Measurements from ENCODE around the gene CLTCL1. TPM values are rescaled to one million over a fixed set of nuclear protein-coding genes. Genes with fewer than 3 reads are reported as not detected.

The CLTCL1 gene
- total and polyA plus RNA-seq, 10 donors: 1.0 to 12.4 (median 6.1) TPM

DNA sequence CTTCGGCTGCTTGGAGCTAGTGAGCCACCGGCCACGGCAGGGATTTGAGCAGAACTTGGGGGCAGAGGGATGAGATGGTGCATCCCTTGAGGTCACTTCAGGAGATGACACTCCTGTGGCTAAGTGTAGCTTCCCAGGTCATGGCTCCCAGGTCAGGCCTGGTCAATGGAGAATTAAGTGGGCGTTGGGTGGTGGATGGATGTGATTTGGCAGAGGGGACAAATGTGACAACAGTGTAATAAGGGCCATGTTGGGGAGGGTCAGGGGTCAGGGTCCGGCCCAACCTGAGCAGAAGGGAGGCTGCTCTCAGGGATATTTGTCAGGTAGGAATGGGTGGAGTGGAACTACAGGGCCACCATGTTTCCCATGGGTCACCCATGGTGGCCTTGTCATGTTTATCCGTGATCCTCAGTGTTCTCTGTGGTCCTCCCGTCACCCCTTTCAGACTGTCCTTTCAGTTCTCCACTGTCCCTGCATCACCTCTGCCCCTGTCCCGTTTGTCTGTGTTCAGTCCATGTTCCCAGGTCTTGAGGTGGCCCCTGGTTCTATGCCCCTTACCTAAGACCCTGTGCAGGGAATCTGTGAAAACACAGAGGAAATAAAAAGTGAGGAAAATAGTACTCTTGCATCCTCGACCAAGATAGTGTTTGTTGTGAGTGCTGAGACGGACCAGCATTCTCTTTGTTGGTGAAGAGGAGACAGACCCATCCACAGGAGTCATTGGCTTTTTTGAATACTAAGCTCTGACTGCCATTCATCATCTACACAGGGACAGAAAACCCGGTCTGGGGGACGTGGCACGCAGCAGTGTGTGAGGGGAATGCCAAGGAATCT is 119.1 kb downstream of the CLTCL1 start:
- TF ChIP-seq POLR2A (IDR thresholded peaks at IDR 0.05): no peak
- TF ChIP-seq POLR2AphosphoS5 (IDR thresholded peaks at IDR 0.05): no peak
- TF ChIP-seq, protein P1, sequence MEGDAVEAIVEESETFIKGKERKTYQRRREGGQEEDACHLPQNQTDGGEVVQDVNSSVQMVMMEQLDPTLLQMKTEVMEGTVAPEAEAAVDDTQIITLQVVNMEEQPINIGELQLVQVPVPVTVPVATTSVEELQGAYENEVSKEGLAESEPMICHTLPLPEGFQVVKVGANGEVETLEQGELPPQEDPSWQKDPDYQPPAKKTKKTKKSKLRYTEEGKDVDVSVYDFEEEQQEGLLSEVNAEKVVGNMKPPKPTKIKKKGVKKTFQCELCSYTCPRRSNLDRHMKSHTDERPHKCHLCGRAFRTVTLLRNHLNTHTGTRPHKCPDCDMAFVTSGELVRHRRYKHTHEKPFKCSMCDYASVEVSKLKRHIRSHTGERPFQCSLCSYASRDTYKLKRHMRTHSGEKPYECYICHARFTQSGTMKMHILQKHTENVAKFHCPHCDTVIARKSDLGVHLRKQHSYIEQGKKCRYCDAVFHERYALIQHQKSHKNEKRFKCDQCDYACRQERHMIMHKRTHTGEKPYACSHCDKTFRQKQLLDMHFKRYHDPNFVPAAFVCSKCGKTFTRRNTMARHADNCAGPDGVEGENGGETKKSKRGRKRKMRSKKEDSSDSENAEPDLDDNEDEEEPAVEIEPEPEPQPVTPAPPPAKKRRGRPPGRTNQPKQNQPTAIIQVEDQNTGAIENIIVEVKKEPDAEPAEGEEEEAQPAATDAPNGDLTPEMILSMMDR (IDR thresholded peaks at IDR 0.05 in 8 of 11, conservative IDR thresholded peaks at IDR 0.05 in 3 of 11): no peak
- peak overlapping the region in 7 of 8 donors; percentile 74 to 91 (median 87) for H3K27ac ChIP-seq
- DNase-seq: no peak
- 40 to 45% (median 41%) methylated on average over 10 to 13 of the region's 13 CpGs for WGBS, 5 donors
- H3K27me3 ChIP-seq (replicated peaks in 1 of 7): peaks cover 0 to 36% (median 22%) of the 10 kb centered on the region in 7 donors
- peaks cover 40 to 85% (median 74%) of the 10 kb centered on the region in 6 donors for H3K4me1 ChIP-seq
- H3K4me3 ChIP-seq: peak overlapping the region; percentile 81 to 100 (median 93)
- H3K36me3 ChIP-seq: peaks cover 0 to 18% (median 0%) of the 10 kb centered on the region in 6 donors
- no peaks in the 10 kb centered on the region for H3K9me3 ChIP-seq
- intact Hi-C loops (cut with DNase I; ENCODE audit: low total_unique reads): no loop called here

DNA sequence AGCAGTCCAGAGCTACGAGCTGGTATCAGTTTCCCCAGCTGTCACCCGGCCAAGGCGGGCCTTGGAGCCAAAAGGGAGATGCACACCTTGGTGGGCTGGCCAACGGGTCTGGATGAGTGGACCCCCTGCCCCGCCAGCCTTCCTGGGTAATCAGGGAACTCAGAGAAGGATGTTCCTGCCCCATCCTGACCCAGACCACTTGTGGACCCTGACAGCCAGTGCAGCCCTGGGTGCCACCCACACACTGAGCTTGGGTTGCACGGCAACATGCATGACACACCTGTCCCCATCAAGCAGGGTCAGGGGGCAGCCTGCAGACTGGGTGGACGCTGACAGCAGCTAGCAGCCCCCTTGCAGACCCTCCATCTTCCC is 121.6 kb downstream of the CLTCL1 start:
- Histone ChIP-seq H3K4me3 (peak overlapping the region in 6 of 8 donors; percentile 11 to 94 (median 19)), H3K4me1 (peaks cover 31 to 60% (median 56%) of the 10 kb centered on the region in 6 donors), H3K9me3 (peaks cover 0 to 3% (median 0%) of the 10 kb centered on the region in 8 donors), H3K27me3 (replicated peaks in 1 of 7) (peaks cover 0 to 61% (median 28%) of the 10 kb centered on the region in 7 donors), H3K36me3 (no peaks in the 10 kb centered on the region), H3K27ac (no peak overlapping the region)
- no peak for TF ChIP-seq POLR2AphosphoS5 (IDR thresholded peaks at IDR 0.05)
- TF ChIP-seq POLR2A (IDR thresholded peaks at IDR 0.05): no peak
- TF ChIP-seq, protein P1 (IDR thresholded peaks at IDR 0.05 in 8 of 11, conservative IDR thresholded peaks at IDR 0.05 in 3 of 11): no peak
- WGBS, 5 donors: 48 to 74% (median 58%) methylated on average over 3 to 7 of the region's 7 CpGs
- intact Hi-C loops (cut with DNase I; ENCODE audit: low total_unique reads): loop anchor here (10.0 kb wide), 1 partner anchor 65 kb away; no protein-coding TSS in a partner anchor
- DNase-seq: peak; percentile 75

DNA sequence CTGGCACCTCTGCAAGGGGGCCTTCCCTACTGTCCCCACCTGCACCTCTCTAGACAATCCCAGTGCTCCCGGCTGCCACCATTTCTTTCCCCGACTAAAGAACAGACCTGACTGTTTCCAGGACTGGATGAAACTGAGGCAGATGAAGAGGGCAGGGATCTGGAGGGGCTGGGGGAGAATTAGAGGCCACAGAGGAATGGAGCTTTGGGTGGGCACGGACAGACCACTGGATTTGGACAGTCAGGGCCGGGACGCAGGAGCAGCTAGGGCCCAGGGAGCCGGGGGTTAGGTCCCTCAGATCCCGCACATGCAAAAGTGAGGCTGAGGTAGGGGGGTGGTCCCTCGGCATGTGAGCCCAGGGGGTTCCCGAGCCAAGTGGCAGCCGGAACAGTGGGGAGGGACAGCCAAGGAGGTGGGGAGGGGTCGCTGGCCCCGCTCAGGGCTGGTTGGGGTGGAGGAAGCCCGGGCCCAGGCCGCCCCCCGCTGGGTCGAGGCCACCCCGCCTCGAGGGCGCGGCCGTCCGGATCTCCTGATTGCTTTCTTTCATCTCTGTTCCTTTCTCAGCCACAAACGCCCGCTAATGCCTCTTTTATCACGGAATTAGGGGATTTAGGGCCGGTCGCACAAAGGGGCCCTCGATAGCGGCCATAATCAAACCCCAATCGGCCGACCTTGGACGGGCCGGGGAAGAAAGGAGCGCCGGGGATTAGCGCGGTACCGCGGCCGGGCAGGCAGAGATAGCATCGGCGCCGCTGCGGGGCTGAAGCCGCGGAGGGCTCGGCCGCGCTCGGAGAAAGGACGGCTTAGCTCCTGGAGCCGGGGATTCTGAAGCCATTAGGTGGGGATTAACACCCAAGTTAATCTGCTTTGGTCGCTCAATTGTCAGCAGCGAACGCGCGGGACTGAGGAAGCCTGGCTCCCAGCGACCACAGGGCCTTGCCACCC is 122.2 kb downstream of the CLTCL1 start:
- TF ChIP-seq, protein P1 (IDR thresholded peaks at IDR 0.05 in 8 of 11, conservative IDR thresholded peaks at IDR 0.05 in 3 of 11): no peak
- TF ChIP-seq POLR2AphosphoS5 (IDR thresholded peaks at IDR 0.05): peak in 1 of 3 donors; percentile 14
- no peak for TF ChIP-seq POLR2A (IDR thresholded peaks at IDR 0.05)
- peaks cover 0 to 67% (median 28%) of the 10 kb centered on the region in 7 donors for H3K27me3 ChIP-seq (replicated peaks in 1 of 7)
- WGBS, 5 donors: 6 to 13% (median 8%) methylated on average over 39 to 57 of the region's 58 CpGs
- H3K4me3 ChIP-seq: peak overlapping the region; percentile 4 to 94 (median 19)
- peaks cover 25 to 53% (median 49%) of the 10 kb centered on the region in 6 donors for H3K4me1 ChIP-seq
- no peaks in the 10 kb centered on the region for H3K36me3 ChIP-seq
- no peak overlapping the region for H3K27ac ChIP-seq
- intact Hi-C loops (cut with DNase I; ENCODE audit: low total_unique reads): loop anchor here (10.0 kb wide), 1 partner anchor 64 kb away; no protein-coding TSS in a partner anchor
- DNase-seq: no peak
- peaks cover 0 to 9% (median 3%) of the 10 kb centered on the region in 8 donors for H3K9me3 ChIP-seq
